Endothelial cell of umbilical vein (primary cell): ENCODE results near the gene AP1G2.

Experiments
- EZH2 ChIP-seq: IDR thresholded peaks from 2 replicates; pipeline ENCODE4 v1.6.1; 2012; ENCODE audit warnings: borderline replicate concordance, low read depth, mild to moderate bottlenecking, moderate library complexity, low read length, inconsistent platforms; ENCODE audit not compliant: severe bottlenecking
- JUN ChIP-seq: IDR thresholded peaks from 2 replicates; pipeline ENCODE4 v1.6.1; 2011; ENCODE audit warnings: borderline replicate concordance, low read depth; ENCODE audit not compliant: insufficient read length, insufficient read depth
- POLR2A ChIP-seq: IDR thresholded peaks from 2 replicates; pipeline ENCODE4 v1.6.1; 2012; ENCODE audit warnings: low read depth, mild to moderate bottlenecking, control low read depth, low read length
- POLR2AphosphoS5 ChIP-seq: IDR thresholded peaks from 2 replicates; pipeline ENCODE4 v1.6.1; 2012; ENCODE audit warnings: low read depth, mild to moderate bottlenecking, control low read depth, low read length, moderate library complexity; ENCODE audit not compliant: insufficient read depth
- TF ChIP-seq, protein P1 (sequence below): IDR thresholded peaks from 2 replicates; pipeline ENCODE4 v1.6.1; 2011; ENCODE audit not compliant: insufficient read depth, insufficient read length
- TF ChIP-seq, protein P2 (sequence below), 2 donors: IDR thresholded peaks; 1 replicate in 1 of 2; 2 replicates in 1 of 2; pipeline ENCODE4 v1.5.1; 2011; ENCODE audit warnings: low read length in 2 of 2, mild to moderate bottlenecking in 2 of 2, moderate library complexity in 2 of 2, control low read depth in 1 of 2, inconsistent platforms in 1 of 2, low read depth in 1 of 2; ENCODE audit not compliant: insufficient read depth in 1 of 2; ENCODE audit errors: extremely low read depth in 1 of 2

DNA sequence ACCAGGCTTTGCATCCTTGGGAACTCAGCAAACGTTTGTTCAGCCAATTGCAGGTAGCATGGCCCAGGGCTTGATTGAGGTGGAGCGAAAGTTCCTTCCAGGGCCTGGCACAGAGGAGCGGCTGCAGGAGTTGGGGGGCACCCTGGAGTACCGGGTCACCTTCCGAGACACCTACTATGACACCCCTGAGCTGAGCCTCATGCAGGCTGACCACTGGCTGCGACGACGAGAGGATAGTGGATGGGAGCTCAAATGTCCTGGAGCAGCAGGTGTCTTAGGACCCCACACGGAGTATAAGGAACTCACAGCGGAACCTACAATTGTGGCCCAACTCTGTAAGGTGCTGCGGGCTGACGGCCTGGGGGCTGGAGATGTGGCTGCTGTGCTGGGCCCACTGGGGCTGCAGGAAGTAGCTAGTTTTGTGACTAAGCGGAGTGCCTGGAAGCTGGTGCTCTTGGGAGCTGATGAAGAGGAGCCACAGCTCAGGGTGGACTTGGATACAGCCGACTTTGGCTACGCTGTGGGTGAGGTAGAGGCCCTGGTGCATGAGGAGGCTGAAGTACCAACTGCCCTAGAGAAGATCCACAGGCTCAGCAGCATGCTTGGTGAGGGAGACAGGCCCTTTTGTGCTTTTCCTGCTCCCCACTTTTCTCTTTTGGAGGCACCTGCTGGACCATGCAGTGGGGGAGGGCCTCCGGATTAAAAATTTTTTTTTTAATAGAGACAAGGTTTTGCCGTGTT, 10.7 kb downstream of the AP1G2 start:
- TF ChIP-seq, protein P1, sequence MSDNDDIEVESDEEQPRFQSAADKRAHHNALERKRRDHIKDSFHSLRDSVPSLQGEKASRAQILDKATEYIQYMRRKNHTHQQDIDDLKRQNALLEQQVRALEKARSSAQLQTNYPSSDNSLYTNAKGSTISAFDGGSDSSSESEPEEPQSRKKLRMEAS, result no peak
- TF ChIP-seq POLR2AphosphoS5 (no peak), EZH2 (no peak), JUN (no peak), POLR2A (no peak)
- TF ChIP-seq, protein P2, sequence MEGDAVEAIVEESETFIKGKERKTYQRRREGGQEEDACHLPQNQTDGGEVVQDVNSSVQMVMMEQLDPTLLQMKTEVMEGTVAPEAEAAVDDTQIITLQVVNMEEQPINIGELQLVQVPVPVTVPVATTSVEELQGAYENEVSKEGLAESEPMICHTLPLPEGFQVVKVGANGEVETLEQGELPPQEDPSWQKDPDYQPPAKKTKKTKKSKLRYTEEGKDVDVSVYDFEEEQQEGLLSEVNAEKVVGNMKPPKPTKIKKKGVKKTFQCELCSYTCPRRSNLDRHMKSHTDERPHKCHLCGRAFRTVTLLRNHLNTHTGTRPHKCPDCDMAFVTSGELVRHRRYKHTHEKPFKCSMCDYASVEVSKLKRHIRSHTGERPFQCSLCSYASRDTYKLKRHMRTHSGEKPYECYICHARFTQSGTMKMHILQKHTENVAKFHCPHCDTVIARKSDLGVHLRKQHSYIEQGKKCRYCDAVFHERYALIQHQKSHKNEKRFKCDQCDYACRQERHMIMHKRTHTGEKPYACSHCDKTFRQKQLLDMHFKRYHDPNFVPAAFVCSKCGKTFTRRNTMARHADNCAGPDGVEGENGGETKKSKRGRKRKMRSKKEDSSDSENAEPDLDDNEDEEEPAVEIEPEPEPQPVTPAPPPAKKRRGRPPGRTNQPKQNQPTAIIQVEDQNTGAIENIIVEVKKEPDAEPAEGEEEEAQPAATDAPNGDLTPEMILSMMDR (IDR thresholded peaks at IDR 0.05; ENCODE audit: extremely low read depth in 1 of 2, insufficient read depth in 1 of 2, low read depth in 1 of 2, low read length in 2 of 2), result no peak
